Measurements from ENCODE around the gene PTPRR.

DNA sequence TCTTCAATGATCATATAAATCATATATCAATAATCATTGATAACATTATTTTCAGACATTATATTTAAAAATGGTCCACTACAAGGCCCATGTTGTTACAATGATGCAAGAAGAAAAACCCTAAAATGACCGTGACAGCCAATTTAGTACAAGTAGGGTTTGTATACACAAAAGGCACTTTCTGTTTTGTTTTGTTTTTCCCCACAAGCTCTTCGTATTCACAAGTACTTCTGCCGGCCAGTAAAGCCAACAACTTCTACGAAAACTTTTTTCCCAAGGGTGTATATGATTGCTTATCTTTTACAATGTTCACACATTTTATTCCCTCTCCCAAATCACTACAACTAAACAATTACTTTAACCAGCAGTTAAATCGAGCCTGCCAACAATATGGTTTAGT is 292.9 kb downstream of the PTPRR start:
- TF ChIP-seq, protein P1, sequence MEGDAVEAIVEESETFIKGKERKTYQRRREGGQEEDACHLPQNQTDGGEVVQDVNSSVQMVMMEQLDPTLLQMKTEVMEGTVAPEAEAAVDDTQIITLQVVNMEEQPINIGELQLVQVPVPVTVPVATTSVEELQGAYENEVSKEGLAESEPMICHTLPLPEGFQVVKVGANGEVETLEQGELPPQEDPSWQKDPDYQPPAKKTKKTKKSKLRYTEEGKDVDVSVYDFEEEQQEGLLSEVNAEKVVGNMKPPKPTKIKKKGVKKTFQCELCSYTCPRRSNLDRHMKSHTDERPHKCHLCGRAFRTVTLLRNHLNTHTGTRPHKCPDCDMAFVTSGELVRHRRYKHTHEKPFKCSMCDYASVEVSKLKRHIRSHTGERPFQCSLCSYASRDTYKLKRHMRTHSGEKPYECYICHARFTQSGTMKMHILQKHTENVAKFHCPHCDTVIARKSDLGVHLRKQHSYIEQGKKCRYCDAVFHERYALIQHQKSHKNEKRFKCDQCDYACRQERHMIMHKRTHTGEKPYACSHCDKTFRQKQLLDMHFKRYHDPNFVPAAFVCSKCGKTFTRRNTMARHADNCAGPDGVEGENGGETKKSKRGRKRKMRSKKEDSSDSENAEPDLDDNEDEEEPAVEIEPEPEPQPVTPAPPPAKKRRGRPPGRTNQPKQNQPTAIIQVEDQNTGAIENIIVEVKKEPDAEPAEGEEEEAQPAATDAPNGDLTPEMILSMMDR (conservative IDR thresholded peaks at IDR 0.05; ENCODE audit: low read length): no peak
- TF ChIP-seq EZH2phosphoT487 (IDR thresholded peaks at IDR 0.05; ENCODE audit: borderline replicate concordance): no peak

All from Loucy (cell line).